Skin of body (tissue), 2 donors: Measurements from ENCODE around the gene S100A6. TPM values are rescaled to one million over a fixed set of nuclear protein-coding genes. Genes with fewer than 3 reads are reported as not detected.
A peak's percentile ranks its signal among the peaks of the same experiment; 100 is the strongest.
"Not testable (repeated sequence)": the region's sequence is repeated elsewhere in the genome, so short reads cannot be mapped to it uniquely, and the experiment has no call there.

Experiments
- DNase-seq: peaks from one replicate; lab custom pipeline; 2025; lab: John Stamatoyannopoulos, UW
- total RNA-seq: library from RNA; depleted of rRNA; stranded (reverse); fragments of >200 nt; gene quantifications from one replicate; pipeline ENCODE4 v1.2.3, GENCODE V29; 2014

Gene S100A6
- total RNA-seq = 161 TPM

DNA sequence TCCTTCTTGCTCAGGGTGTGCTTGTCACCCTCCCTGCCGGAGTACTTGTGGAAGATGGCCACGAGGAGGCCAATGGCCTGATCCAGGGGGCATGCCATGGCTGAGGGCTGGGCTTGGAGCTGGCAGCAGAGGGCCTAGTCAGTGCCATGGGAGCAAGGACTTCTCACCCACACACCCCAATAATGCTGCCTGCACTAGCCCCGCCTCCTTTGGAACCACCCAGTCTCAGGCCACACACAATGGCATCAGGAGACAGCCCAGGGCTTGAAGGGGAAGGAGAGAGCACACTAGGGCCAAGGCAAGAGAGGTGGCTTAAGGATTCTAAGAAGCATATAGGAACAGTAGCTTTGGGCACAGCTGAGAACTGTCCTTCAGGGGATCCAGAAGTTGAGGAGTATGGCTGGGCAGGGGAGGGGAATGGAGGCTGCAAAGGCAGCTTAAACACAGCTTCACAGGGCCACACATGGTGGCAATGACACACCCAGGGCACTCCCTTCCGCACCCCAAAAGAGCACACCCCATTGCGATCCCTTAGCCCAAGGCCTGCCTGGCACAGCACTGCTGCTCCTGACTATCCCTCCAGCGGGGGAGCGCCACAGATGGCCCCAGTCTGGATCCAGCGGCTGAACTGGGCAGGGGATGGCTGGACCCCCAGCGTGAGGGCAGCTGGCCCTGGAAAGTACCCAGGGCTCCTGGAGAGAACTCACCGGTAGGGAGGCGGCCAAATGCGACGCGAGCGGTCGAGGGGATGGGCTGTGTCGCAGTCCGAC lies at the start of gene S100A6:
Gene S100A6 (minus strand): TSS at position 750 of the 770 bp plus-strand sequence. CDS start 652 bp downstream, at position 98.
- no peak for DNase-seq

- no peak for DNase-seq
These were observed 49.2 kb upstream of the S100A6 start for GRCh38 chr1:153585006-153585405.

GRCh38 chr1:153583976-153584375 lies 48.2 kb upstream of the S100A6 start:
- DNase-seq = no peak

- DNase-seq = not testable (repeated sequence)
These were observed 47.7 kb upstream of the S100A6 start for GRCh38 chr1:153583514-153583913.

GRCh38 chr1:153582836-153583235 lies 47.0 kb upstream of the S100A6 start:
- DNase-seq = not testable (repeated sequence)

DNA sequence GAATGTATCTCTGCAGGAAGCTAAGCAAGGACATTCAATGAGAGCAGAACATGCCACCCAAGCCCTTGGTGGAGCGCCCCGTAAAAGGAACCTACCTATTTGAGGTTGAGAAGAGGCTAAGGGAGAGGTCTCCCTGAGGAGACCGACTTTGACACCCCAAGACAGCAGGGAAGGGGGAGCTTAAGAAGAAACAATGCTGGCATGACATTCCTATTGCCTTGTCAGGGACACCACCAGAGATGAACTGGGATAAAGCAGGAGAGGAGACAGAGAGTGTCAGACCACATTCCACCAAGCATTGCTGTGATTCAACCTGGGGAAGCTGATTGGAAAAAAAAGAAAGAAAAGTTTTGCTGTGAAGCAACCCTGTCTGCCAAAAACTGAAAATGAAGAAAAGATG lies 43.1 kb upstream of the S100A6 start:
- no peak for DNase-seq

DNA sequence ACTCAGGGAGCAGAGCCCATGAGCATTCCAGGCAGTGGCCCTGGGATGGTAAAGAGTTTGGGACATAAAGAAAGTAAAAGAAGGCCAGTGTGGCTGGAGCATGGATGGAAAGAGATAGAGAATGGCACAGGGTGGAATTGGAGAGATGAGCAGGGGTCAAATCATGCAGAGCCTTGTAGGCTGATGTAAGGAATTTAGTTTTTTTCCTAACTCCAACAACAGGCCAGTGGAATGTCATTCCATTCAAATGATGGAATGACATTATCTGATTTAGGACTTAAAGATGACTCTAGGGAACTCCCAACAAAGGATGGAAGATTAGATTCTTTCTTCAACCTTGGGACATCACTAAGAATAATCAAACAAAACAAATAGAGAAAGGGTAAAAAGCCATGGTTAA lies 42.7 kb upstream of the S100A6 start:
- no peak for DNase-seq

GRCh38 chr1:153577624-153578051 lies 41.8 kb upstream of the S100A6 start:
- DNase-seq = no peak

DNA sequence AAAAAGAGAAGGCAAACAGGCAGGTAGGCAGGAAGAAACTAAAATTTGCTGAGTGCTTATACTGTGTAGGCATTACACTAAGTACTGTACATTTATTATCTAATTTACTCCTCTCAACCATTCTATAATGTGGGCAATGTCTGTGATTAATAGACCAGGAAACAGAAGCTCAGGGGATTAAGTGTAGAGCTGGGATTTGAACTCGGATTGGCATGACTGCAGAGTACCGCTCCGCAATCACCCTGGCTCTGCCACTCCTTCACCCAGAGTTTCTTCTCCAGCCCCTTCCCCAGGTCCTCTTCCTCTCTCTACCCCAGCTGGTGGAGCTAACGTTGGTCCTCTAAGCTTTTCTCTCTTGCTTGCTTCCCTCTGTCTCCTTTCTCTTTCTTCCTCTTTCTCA lies 41.3 kb upstream of the S100A6 start:
- DNase-seq = no peak

- not testable (repeated sequence) for DNase-seq
These were observed 39.7 kb upstream of the S100A6 start for GRCh38 chr1:153575497-153575896.

DNA sequence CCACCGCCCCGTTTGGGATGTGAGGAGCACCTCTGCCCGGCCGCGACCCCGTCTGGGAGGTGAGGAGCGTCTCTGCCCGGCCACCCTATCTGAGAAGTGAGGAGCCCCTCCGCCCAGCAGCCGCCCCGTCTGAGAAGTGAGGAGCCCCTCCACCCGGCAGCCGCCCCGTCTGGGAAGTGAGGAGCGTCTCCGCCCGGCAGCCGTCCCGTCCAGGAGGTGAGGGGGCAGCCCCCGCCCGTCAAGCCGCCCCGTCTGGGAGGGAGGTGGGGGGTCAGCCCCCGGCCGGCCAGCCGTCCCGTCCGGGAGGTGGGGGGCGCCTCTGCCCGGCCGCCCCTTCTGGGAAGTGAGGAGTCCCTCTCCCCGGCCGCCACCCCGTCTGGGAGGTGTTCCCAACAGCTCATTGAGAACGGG lies 39.3 kb upstream of the S100A6 start:
- DNase-seq = not testable (repeated sequence)

- DNase-seq = no peak
These were observed 37.6 kb upstream of the S100A6 start for GRCh38 chr1:153573351-153573750.

DNA sequence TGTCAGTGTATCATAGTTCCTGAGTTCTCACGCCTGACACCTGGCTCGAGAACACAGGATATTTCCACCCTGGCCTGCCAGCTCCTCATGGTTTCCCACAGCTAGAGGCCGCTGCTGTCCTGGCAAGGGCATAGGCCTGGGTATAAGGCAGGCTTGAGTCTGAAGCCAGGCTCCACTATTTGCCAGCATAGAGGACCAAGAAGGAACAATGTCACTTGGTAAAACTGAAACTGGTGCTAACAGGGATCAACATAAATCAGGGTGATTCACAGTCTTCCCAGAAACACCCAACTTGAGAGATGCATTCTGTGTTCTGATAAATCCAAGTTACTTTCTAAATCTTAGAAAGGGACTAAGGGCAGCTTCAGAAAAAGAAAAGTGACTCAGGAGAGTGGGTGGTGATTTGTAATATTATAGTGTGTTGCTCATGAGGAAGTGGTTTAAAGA lies 36.8 kb upstream of the S100A6 start:
- DNase-seq = peak; percentile 42

DNA sequence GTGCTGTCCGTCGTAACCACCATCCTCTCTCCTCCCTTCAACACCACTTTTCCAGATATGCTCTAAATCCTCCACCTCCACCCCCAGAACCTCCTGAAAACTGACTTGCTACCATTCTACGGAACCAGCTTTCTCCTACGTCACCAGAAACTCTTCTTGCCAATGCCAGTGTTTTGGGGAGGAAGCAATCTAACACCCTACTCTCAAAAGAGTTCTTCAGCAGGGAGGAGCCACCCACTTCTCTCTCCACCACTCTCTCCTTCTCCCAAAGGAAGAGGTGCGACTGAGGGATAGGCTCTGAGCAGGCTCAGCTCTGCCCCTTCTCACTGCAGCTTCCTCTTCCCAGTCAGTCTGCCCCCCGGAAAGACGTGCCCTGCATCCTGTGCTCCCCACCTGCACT lies 35.9 kb upstream of the S100A6 start:
- DNase-seq = no peak

GRCh38 chr1:153570874-153571273 lies 35.1 kb upstream of the S100A6 start:
- DNase-seq = no peak

DNA sequence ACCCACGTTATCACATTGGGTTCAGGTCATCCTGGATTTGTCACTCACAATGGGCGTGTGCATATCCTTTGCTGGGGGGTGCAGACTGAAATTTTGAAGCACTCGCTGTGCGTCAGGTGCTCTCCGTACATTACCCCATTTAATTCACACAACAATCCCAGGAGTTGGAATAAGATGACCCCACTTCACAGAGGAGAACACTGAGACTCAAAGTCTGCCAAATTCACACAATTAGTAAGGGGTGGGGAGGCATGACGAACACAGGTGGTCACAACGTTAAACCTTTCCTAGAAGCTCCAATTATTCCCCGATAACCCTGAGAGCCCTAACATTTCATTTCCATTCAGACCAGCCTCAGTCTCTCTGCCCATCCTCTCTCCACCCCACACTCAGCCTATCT lies 33.7 kb upstream of the S100A6 start:
- no peak for DNase-seq

DNA sequence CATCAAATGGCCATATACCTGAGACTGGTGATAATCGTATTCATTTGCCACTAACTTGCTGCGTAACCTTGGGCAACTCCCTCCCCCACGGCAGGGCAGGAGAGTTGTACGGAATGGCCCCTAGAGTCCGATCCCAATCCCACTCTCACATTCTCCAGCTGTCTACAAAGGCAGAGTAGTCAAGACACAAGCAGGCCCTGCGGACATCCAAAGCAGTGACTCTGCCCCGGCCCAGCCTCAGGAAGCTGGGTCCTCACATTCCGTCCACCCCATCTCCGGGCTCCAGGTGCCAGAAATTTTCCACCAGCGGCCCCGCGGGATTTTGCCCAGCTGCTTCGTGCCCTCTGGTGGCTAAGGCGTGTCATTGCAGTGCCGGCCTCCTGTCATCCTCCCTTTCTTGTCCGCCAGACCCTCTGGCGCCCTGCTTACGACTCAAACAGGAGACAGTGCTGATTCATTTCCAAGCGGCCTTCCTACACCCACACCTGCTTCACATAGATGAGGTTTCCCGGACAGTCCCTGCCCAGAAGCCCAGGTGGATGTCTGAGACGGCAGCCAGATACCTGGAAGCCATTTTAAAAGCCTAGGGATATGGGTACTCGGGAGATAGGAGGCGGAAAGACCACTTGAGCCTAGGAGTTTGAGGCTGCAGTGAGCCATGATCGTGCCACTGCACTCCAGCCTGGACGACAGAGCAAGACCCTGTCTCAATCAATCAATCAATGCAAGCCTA lies 32.7 kb upstream of the S100A6 start:
- peak; percentile 78 for DNase-seq

- DNase-seq = no peak
These were observed 32.0 kb upstream of the S100A6 start for GRCh38 chr1:153567621-153568366.

- DNase-seq = peak; percentile 64
These were observed 30.9 kb upstream of the S100A6 start for GRCh38 chr1:153566414-153567371.

GRCh38 chr1:153565529-153566374 lies 30.0 kb upstream of the S100A6 start, which contains the start of gene S100A2:
Gene S100A2, minus strand, starts transcription at chr1:153565844. Its CDS starts 1,967 bp downstream, at chr1:153563877.
- DNase-seq = no peak
